ENCODE results near the gene BCL11B. TPM values are rescaled to one million over a fixed set of nuclear protein-coding genes. Genes with fewer than 3 reads are reported as not detected.

BCL11B gene
- total RNA-seq, 1 donor from 2014 or later, result 2.6 TPM

GRCh38 chr14:99124482-99125105 is 147.4 kb downstream of the BCL11B start:
- Mint-ChIP-seq H3K4me1 (ENCODE audit: low read depth, unreplicated experiment) (peaks cover under 1% of the 10 kb centered on the region), H3K36me3 (ENCODE audit: unreplicated experiment) (no peaks in the 10 kb centered on the region), H3K27me3 (ENCODE audit: unreplicated experiment) (no peaks in the 10 kb centered on the region), H3K27ac (ENCODE audit: unreplicated experiment) (no peak overlapping the region), H3K9me3 (ENCODE audit: unreplicated experiment) (peaks cover 2% of the 10 kb centered on the region), H3K4me3 (ENCODE audit: unreplicated experiment) (no peak overlapping the region)
- no peak for TF ChIP-seq CTCF (IDR thresholded peaks at IDR 0.05; ENCODE audit: partially characterized antibody, unreplicated experiment)
- DNase-seq, result no peak

- no peak for TF ChIP-seq CTCF (IDR thresholded peaks at IDR 0.05; ENCODE audit: partially characterized antibody, unreplicated experiment)
- Mint-ChIP-seq H3K27me3 (ENCODE audit: unreplicated experiment) (peaks cover 3% of the 10 kb centered on the region), H3K36me3 (ENCODE audit: unreplicated experiment) (no peaks in the 10 kb centered on the region), H3K27ac (ENCODE audit: unreplicated experiment) (no peak overlapping the region), H3K9me3 (ENCODE audit: unreplicated experiment) (peaks cover 6% of the 10 kb centered on the region), H3K4me1 (ENCODE audit: low read depth, unreplicated experiment) (peaks cover 7% of the 10 kb centered on the region), H3K4me3 (ENCODE audit: unreplicated experiment) (no peak overlapping the region)
- no peak for DNase-seq
These were observed 148.7 kb downstream of the BCL11B start for GRCh38 chr14:99123208-99123870.

GRCh38 chr14:99122521-99123125 is 149.4 kb downstream of the BCL11B start:
- Mint-ChIP-seq H3K9me3 (ENCODE audit: unreplicated experiment) (peaks cover 13% of the 10 kb centered on the region), H3K4me3 (ENCODE audit: unreplicated experiment) (no peak overlapping the region), H3K36me3 (ENCODE audit: unreplicated experiment) (no peaks in the 10 kb centered on the region), H3K4me1 (ENCODE audit: low read depth, unreplicated experiment) (peaks cover 10% of the 10 kb centered on the region), H3K27me3 (ENCODE audit: unreplicated experiment) (peaks cover 7% of the 10 kb centered on the region), H3K27ac (ENCODE audit: unreplicated experiment) (no peak overlapping the region)
- no peak for DNase-seq
- no peak for TF ChIP-seq CTCF (IDR thresholded peaks at IDR 0.05; ENCODE audit: partially characterized antibody, unreplicated experiment)

- peaks cover 13% of the 10 kb centered on the region for H3K9me3 Mint-ChIP-seq (ENCODE audit: unreplicated experiment)
- no peak overlapping the region for H3K27ac Mint-ChIP-seq (ENCODE audit: unreplicated experiment)
These were observed 150.6 kb downstream of the BCL11B start for GRCh38 chr14:99121319-99121875.

More at GRCh38 chr14:99121319-99121875, 150.6 kb downstream of the BCL11B start:
- H3K27me3 Mint-ChIP-seq (ENCODE audit: unreplicated experiment), result peaks cover 7% of the 10 kb centered on the region
- H3K4me3 Mint-ChIP-seq (ENCODE audit: unreplicated experiment), result no peak overlapping the region
- peaks cover 10% of the 10 kb centered on the region for H3K4me1 Mint-ChIP-seq (ENCODE audit: low read depth, unreplicated experiment)
- no peak for TF ChIP-seq CTCF (IDR thresholded peaks at IDR 0.05; ENCODE audit: partially characterized antibody, unreplicated experiment)
- H3K36me3 Mint-ChIP-seq (ENCODE audit: unreplicated experiment), result no peaks in the 10 kb centered on the region
- no peak for DNase-seq

Measured in glutamatergic neuron (in vitro differentiated cells).